GM12891 (cell line): Measurements from ENCODE around the gene MNX1.

Experiments
- DNase-seq: peaks from one replicate; pipeline ENCODE4 v3.0.0; 2011; ENCODE audit warnings: low spot score; ENCODE audit not compliant: insufficient read length
- FAIRE-seq: peaks from 2 replicates; lab custom pipeline; 2011; peaks lifted over from hg19 to GRCh38; lab: Jason Lieb, UNC
- PAX5 ChIP-seq: IDR thresholded peaks from 2 replicates; pipeline ENCODE4 v1.6.1; 2011; ENCODE audit warnings: low read length, moderate library complexity, mild to moderate bottlenecking; ENCODE audit not compliant: insufficient read depth, severe bottlenecking
- POLR2A ChIP-seq: IDR thresholded peaks from 2 replicates; pipeline ENCODE4 v1.6.1; 2011; ENCODE audit warnings: low read depth, low read length, control low read depth
- POLR2AphosphoS5 ChIP-seq: IDR thresholded peaks from 2 replicates; pipeline ENCODE4 v1.6.1; 2011; ENCODE audit warnings: low read depth, low read length, control low read depth
- POU2F2 ChIP-seq: IDR thresholded peaks from 2 replicates; pipeline ENCODE4 v1.6.1; 2011; ENCODE audit warnings: low read depth, mild to moderate bottlenecking, control low read depth, low read length, moderate library complexity
- SPI1 ChIP-seq: IDR thresholded peaks from 2 replicates; pipeline ENCODE4 v1.6.1; 2011; ENCODE audit warnings: low read depth, low read length, control low read depth
- TAF1 ChIP-seq: IDR thresholded peaks from 2 replicates; pipeline ENCODE4 v1.6.1; 2011; ENCODE audit warnings: low read depth, low read length, control low read depth

The MNX1 gene

GRCh38 chr7:157046681-157047080 is 36.2 kb upstream of the MNX1 start:
- no peak for FAIRE-seq
- no peak for DNase-seq
- TF ChIP-seq POLR2A (no peak), SPI1 (no peak), PAX5 (no peak), POLR2AphosphoS5 (no peak), TAF1 (no peak), POU2F2 (no peak)

- TF ChIP-seq PAX5 (no peak), TAF1 (no peak), SPI1 (no peak), POLR2A (no peak), POU2F2 (no peak), POLR2AphosphoS5 (no peak)
- FAIRE-seq (no peak), DNase-seq (no peak)
Measured at GRCh38 chr7:157044943-157045660, 34.6 kb upstream of the MNX1 start.

DNA sequence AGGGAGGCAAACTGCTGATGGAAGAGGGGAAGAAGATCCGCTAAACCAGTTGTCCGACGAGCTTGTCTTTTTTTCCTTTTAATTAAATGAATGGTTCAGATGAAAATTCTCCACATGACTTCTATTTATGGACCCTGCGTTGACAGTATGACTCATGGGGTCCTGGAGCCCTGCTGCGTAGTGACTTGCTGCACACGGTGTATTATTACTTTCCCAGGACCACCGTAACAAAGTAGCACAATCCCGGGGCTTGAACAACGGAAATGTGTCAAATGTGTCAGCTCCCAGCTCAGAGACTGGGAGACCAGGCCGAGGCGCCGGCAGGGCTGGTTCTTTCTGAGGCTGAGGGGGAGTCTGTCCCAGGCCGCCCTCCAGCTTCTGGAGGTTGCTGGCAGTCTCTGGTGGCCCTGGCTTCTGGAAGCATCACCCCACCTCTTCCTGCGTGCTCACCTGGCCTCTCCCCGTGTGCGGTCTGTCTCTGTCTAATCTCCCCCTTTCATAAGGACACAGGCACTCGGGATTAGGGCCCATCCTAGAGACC is 33.8 kb upstream of the MNX1 start:
- no peak for DNase-seq
- TF ChIP-seq PAX5 (no peak), POU2F2 (no peak), POLR2AphosphoS5 (no peak), SPI1 (no peak), POLR2A (no peak), TAF1 (no peak)
- no peak for FAIRE-seq

GRCh38 chr7:157043745-157044144 is 33.3 kb upstream of the MNX1 start:
- FAIRE-seq, result no peak
- DNase-seq, result no peak
- TF ChIP-seq TAF1 (no peak), POLR2A (no peak), POLR2AphosphoS5 (no peak), POU2F2 (no peak), SPI1 (no peak), PAX5 (no peak)

GRCh38 chr7:157041514-157042277 is 31.2 kb upstream of the MNX1 start:
- DNase-seq (no peak), FAIRE-seq (no peak)
- TF ChIP-seq SPI1, result no peak
- TF ChIP-seq POLR2A, result no peak
- TF ChIP-seq POU2F2, result no peak
- TF ChIP-seq TAF1, result no peak
- no peak for TF ChIP-seq PAX5
- no peak for TF ChIP-seq POLR2AphosphoS5

GRCh38 chr7:157041004-157041403 is 30.5 kb upstream of the MNX1 start:
- TF ChIP-seq SPI1, result no peak
- no peak for TF ChIP-seq POU2F2
- TF ChIP-seq PAX5, result no peak
- no peak for TF ChIP-seq POLR2AphosphoS5
- TF ChIP-seq TAF1, result no peak
- no peak for FAIRE-seq
- no peak for DNase-seq

- FAIRE-seq (no peak), DNase-seq (no peak)
- TF ChIP-seq POLR2A (no peak), POLR2AphosphoS5 (no peak), POU2F2 (no peak), SPI1 (no peak), PAX5 (no peak), TAF1 (no peak)
Measured at GRCh38 chr7:157037635-157038034, 27.2 kb upstream of the MNX1 start.

- FAIRE-seq (no peak), DNase-seq (no peak)
- TF ChIP-seq POLR2AphosphoS5 (no peak), POU2F2 (no peak), POLR2A (no peak), TAF1 (no peak), PAX5 (no peak), SPI1 (no peak)
Measured at GRCh38 chr7:157037028-157037427, 26.6 kb upstream of the MNX1 start.

DNA sequence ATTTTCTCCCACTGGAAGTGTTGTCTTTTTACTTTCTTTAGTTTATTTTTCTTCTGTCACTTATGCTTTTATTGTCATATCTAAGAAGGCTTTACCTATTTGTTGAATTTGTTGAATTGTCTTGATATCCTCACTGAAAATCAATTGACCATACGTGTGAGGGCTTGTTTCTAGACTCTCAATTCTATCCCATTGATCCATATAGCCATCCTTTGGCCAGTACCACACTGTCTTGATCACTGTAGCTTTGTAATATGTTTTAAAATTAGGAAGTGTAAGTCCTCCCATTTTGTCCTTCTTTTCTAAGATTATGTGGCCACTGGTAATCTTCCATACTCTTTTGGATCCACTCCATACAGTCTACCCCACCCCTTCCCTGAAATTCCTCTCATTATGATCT is 25.5 kb upstream of the MNX1 start:
- DNase-seq (no peak), FAIRE-seq (no peak)
- TF ChIP-seq SPI1, result no peak
- TF ChIP-seq PAX5, result no peak
- no peak for TF ChIP-seq POU2F2
- no peak for TF ChIP-seq POLR2AphosphoS5
- TF ChIP-seq POLR2A, result no peak
- TF ChIP-seq TAF1, result no peak

- DNase-seq (no peak), FAIRE-seq (no peak)
- no peak for TF ChIP-seq POLR2AphosphoS5
- TF ChIP-seq POU2F2, result no peak
- no peak for TF ChIP-seq SPI1
- no peak for TF ChIP-seq PAX5
- TF ChIP-seq POLR2A, result no peak
- TF ChIP-seq TAF1, result no peak
Measured at GRCh38 chr7:157035302-157035701, 24.8 kb upstream of the MNX1 start.
